ENCODE data around the gene RAF1.
"Not testable (repeated sequence)": the region's sequence is repeated elsewhere in the genome, so short reads cannot be mapped to it uniquely, and the experiment has no call there.

The RAF1 gene

GRCh38 chr3:12662593-12663400 is 1.1 kb downstream of the RAF1 start:
- TF ChIP-seq, protein P1, sequence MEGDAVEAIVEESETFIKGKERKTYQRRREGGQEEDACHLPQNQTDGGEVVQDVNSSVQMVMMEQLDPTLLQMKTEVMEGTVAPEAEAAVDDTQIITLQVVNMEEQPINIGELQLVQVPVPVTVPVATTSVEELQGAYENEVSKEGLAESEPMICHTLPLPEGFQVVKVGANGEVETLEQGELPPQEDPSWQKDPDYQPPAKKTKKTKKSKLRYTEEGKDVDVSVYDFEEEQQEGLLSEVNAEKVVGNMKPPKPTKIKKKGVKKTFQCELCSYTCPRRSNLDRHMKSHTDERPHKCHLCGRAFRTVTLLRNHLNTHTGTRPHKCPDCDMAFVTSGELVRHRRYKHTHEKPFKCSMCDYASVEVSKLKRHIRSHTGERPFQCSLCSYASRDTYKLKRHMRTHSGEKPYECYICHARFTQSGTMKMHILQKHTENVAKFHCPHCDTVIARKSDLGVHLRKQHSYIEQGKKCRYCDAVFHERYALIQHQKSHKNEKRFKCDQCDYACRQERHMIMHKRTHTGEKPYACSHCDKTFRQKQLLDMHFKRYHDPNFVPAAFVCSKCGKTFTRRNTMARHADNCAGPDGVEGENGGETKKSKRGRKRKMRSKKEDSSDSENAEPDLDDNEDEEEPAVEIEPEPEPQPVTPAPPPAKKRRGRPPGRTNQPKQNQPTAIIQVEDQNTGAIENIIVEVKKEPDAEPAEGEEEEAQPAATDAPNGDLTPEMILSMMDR (IDR thresholded peaks at IDR 0.05; ENCODE audit: control insufficient read depth, extremely low read depth, insufficient read depth) = no peak
- no peak for DNase-seq (ENCODE audit: low read depth)
- peak overlapping the region; percentile 67 for H3K4me3 ChIP-seq (ENCODE audit: low read depth, low read length)

DNA sequence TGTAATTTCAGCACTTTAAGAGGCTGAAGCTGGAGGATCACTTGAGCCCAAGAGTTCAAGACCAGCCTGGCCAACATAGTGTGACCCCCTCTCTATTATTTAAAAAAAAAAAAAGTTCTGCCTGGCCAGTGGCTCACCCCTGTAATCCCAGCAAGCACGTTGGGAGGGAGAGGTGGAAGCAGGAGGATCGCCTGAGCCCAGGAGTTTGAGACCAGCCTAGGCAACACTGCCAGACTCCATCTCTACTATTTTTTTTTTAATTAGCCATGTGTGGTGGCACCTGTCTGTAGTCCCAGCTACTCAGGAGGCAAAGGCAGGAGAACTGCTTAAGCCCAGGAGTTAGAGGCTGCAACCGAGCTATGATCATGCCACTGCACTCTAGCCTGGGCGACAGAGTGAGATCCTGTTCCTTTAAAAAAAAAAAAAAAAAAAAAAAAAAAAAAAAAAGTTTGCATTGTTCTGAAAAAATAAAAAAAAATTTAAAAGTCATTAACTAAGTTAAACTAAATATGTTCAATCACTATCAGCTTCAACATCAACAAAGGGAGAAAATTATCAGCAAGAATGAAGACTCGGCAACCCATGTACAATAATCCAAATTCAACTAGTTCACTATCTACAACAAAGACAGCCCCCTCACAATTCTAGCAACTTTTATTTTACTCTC is 1.9 kb downstream of the RAF1 start:
- no peak for DNase-seq (ENCODE audit: low read depth)

DNA sequence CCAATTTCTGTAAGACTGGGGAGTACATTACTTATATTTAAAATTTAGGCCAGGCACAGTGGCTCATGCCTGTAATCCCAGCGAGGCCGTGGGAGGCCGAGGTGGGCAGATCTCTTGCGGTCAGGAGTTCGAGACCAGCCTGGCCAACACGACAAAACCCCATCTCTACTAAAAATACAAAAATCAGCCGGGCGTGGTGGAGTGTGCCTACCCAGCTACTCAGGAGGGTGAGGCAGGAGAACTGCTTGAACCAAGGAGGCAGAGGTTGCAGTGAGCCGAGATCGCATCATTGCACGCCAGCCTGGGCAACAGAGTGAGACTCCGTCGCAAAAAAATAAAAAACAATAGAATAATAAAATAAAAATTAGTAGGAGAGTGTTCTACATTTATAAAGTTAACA is 2.5 kb downstream of the RAF1 start:
- H3K4me3 ChIP-seq (ENCODE audit: low read depth, low read length); DNase-seq (ENCODE audit: low read depth): not testable (repeated sequence)

More for the DNA sequence above, 1.9 kb downstream of the RAF1 start:
- TF ChIP-seq, protein P1 (IDR thresholded peaks at IDR 0.05; ENCODE audit: control insufficient read depth, extremely low read depth, insufficient read depth) = no peak
- H3K4me3 ChIP-seq (ENCODE audit: low read depth, low read length) = peak overlapping the region; percentile 67

- DNase-seq (ENCODE audit: low read depth) = no peak
- H3K4me3 ChIP-seq (ENCODE audit: low read depth, low read length) = no peak overlapping the region
- TF ChIP-seq, protein P1 (IDR thresholded peaks at IDR 0.05; ENCODE audit: control insufficient read depth, extremely low read depth, insufficient read depth) = no peak
These were observed 3.7 kb downstream of the RAF1 start for GRCh38 chr3:12660196-12660595.

DNA sequence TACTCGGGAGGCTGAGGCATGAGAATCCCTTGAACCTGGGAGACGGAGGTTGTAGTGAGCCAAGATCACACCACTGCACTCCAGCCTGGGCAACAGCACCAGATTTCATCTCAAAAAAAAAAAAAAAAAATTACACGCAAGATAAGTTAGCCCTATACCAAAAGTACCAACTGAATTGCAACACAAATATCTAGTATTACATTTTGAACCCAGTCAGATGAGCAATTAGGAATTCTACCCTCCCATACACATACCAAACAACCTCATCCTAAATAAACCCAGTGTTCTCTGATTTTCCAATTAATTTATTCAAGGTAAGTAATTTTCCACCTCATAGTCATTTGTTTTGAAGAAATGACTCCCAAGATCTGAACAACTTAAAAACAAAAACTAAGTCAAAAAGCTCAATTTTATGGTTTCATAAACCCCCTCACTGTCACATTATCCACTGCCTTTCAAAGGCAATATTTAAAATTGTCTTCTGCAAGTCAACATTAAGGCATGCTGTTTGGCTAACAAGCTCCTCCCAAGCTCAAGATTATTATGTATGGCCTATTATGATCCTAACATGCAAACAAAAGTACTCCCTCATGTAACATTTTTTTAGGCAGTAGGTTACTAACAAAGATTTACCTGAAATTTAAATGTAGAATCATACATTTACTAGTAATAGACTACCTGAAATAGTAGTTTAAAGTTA is 4.5 kb downstream of the RAF1 start:
- DNase-seq (ENCODE audit: low read depth) = no peak
- no peak overlapping the region for H3K4me3 ChIP-seq (ENCODE audit: low read depth, low read length)
- TF ChIP-seq, protein P1 (IDR thresholded peaks at IDR 0.05; ENCODE audit: control insufficient read depth, extremely low read depth, insufficient read depth) = no peak

GRCh38 chr3:12658593-12659058 is 5.3 kb downstream of the RAF1 start:
- no peak overlapping the region for H3K4me3 ChIP-seq (ENCODE audit: low read depth, low read length)
- no peak for DNase-seq (ENCODE audit: low read depth)
- TF ChIP-seq, protein P1 (IDR thresholded peaks at IDR 0.05; ENCODE audit: control insufficient read depth, extremely low read depth, insufficient read depth) = no peak

GRCh38 chr3:12656850-12657249 is 7.1 kb downstream of the RAF1 start:
- no peak for DNase-seq (ENCODE audit: low read depth)
- TF ChIP-seq, protein P1 (IDR thresholded peaks at IDR 0.05; ENCODE audit: control insufficient read depth, extremely low read depth, insufficient read depth) = no peak
- H3K4me3 ChIP-seq (ENCODE audit: low read depth, low read length) = no peak overlapping the region
